Tibial nerve (tissue), 4 donors: ENCODE data around the gene MUSTN1. TPM values are rescaled to one million over a fixed set of nuclear protein-coding genes. Genes with fewer than 3 reads are reported as not detected.

Experiments used
- DNase-seq, 2 donors: peaks; one replicate each; pipeline ENCODE4 v3.0.0-alpha.2; 2019; ENCODE audit warnings: low spot score in 2 of 2
- H3K27ac ChIP-seq, 4 donors: fragments of 200-600 bp; sonication (generic) in 3 of 4; one replicate each; pipeline ENCODE4 v1.5.1; 2017 to 2019; ENCODE audit warnings: mild to moderate bottlenecking in 1 of 4
- H3K27me3 ChIP-seq, 2 donors: fragments of 200-600 bp; sonication (generic) in 1 of 2; one replicate each; pipeline versions ENCODE4 v1.5.1 to v1.6.0; 2017 to 2019
- H3K36me3 ChIP-seq, 3 donors: fragments of 200-600 bp; sonication (generic); one replicate each; pipeline ENCODE4 v1.5.1; 2018 to 2019
- H3K4me1 ChIP-seq, 4 donors: fragments of 200-600 bp; sonication (generic) in 3 of 4; one replicate each; pipeline ENCODE4 v1.5.1; 2017 to 2019
- H3K4me3 ChIP-seq, 4 donors: fragments of 200-600 bp; sonication (generic) in 3 of 4; one replicate each; pipeline ENCODE4 v1.5.1; 2017 to 2019; ENCODE audit warnings: mild to moderate bottlenecking in 1 of 4, moderate library complexity in 1 of 4
- H3K9me3 ChIP-seq, 4 donors: fragments of 200-600 bp; sonication (generic) in 3 of 4; one replicate each; pipeline ENCODE4 v1.5.1; 2017 to 2019
- CTCF ChIP-seq, 5 experiments: fragments of 200-600 bp in 3 of 5; fragments of 450-650 bp in 2 of 5; sonication (generic) in 3 of 5; IDR thresholded peaks; one replicate each; pipeline ENCODE4 v1.5.1; 2016 to 2019; ENCODE audit warnings: antibody characterized with exemption in 5 of 5, mild to moderate bottlenecking in 3 of 5, moderate library complexity in 2 of 5
- EP300 ChIP-seq, 2 donors: sonication (generic); formaldehyde crosslinking; IDR thresholded peaks; one replicate each; pipeline ENCODE4 v1.6.1; 2017; ENCODE audit warnings: antibody characterized with exemption in 2 of 2, mild to moderate bottlenecking in 1 of 2
- POLR2A ChIP-seq, 2 donors: fragments of 450-650 bp; IDR thresholded peaks; one replicate each; pipeline ENCODE4 v1.6.1; 2017; ENCODE audit warnings: antibody characterized with exemption in 2 of 2, mild to moderate bottlenecking in 2 of 2, moderate library complexity in 2 of 2
- WGBS, 2 donors: methylation state at CpG; one replicate each; pipeline ENCODE4 v1.1.5; 2018; 5-methylcytosine and 5-hydroxymethylcytosine counted together
- total RNA-seq, 4 donors: library from RNA; depleted of rRNA; stranded (reverse); fragments of >200 nt; gene quantifications; one replicate each; pipeline ENCODE4 v1.1.0, GENCODE V29; 2016

Gene MUSTN1
- total RNA-seq, 4 donors from 2014 or later: 38.5 to 77.9 (median 64.9) TPM

GRCh38 chr3:52865994-52866393, 31.2 kb upstream of the MUSTN1 start:
- Histone ChIP-seq H3K27me3 (no peaks in the 10 kb centered on the region), H3K27ac (no peak overlapping the region), H3K4me3 (no peak overlapping the region), H3K4me1 (no peaks in the 10 kb centered on the region), H3K36me3 (peaks cover 0 to 26% (median 0%) of the 10 kb centered on the region in 3 donors), H3K9me3 (peaks cover 0 to 10% (median 0%) of the 10 kb centered on the region in 4 donors)
- DNase-seq: no peak
- TF ChIP-seq POLR2A (IDR thresholded peaks at IDR 0.05) (no peak), EP300 (IDR thresholded peaks at IDR 0.05) (no peak)
- 92% methylated on average over 13 of the region's 13 CpGs for WGBS, 2 donors

- WGBS, 2 donors: 65 to 74% methylated on average over 6 to 8 of the region's 8 CpGs
- TF ChIP-seq POLR2A (IDR thresholded peaks at IDR 0.05) (no peak), EP300 (IDR thresholded peaks at IDR 0.05) (no peak), CTCF (IDR thresholded peaks at IDR 0.05) (no peak)
- Histone ChIP-seq H3K4me1 (no peaks in the 10 kb centered on the region), H3K4me3 (no peak overlapping the region), H3K36me3 (peaks cover 0 to 52% (median 0%) of the 10 kb centered on the region in 3 donors), H3K27ac (no peak overlapping the region), H3K27me3 (no peaks in the 10 kb centered on the region), H3K9me3 (peaks cover 0 to 10% (median 0%) of the 10 kb centered on the region in 4 donors)
- no peak for DNase-seq
Measured at GRCh38 chr3:52860424-52860768, 25.6 kb upstream of the MUSTN1 start.

GRCh38 chr3:52859686-52860423, 25.0 kb upstream of the MUSTN1 start:
- no peak for TF ChIP-seq POLR2A (IDR thresholded peaks at IDR 0.05)
- no peak for TF ChIP-seq EP300 (IDR thresholded peaks at IDR 0.05)
- no peak for TF ChIP-seq CTCF (IDR thresholded peaks at IDR 0.05)
- Histone ChIP-seq H3K36me3 (peaks cover 0 to 58% (median 0%) of the 10 kb centered on the region in 3 donors), H3K4me1 (no peaks in the 10 kb centered on the region), H3K27ac (no peak overlapping the region), H3K27me3 (no peaks in the 10 kb centered on the region), H3K4me3 (no peak overlapping the region), H3K9me3 (peaks cover 0 to 10% (median 0%) of the 10 kb centered on the region in 4 donors)
- DNase-seq: no peak
- 84 to 89% methylated on average over 8 of the region's 8 CpGs for WGBS, 2 donors

GRCh38 chr3:52857864-52858263, 23.0 kb upstream of the MUSTN1 start:
- Histone ChIP-seq H3K27me3 (no peaks in the 10 kb centered on the region), H3K9me3 (no peaks in the 10 kb centered on the region), H3K4me1 (no peaks in the 10 kb centered on the region), H3K27ac (no peak overlapping the region), H3K36me3 (peaks cover 0 to 66% (median 5%) of the 10 kb centered on the region in 3 donors), H3K4me3 (no peak overlapping the region)
- no peak for DNase-seq
- TF ChIP-seq EP300 (IDR thresholded peaks at IDR 0.05) (no peak), CTCF (IDR thresholded peaks at IDR 0.05) (no peak), POLR2A (IDR thresholded peaks at IDR 0.05) (no peak)
- 79 to 87% methylated on average over 5 of the region's 5 CpGs for WGBS, 2 donors

GRCh38 chr3:52857133-52857532, 22.3 kb upstream of the MUSTN1 start:
- Histone ChIP-seq H3K4me3 (no peak overlapping the region), H3K9me3 (no peaks in the 10 kb centered on the region), H3K27ac (no peak overlapping the region), H3K4me1 (no peaks in the 10 kb centered on the region), H3K27me3 (no peaks in the 10 kb centered on the region), H3K36me3 (peaks cover 0 to 67% (median 5%) of the 10 kb centered on the region in 3 donors)
- TF ChIP-seq POLR2A (IDR thresholded peaks at IDR 0.05) (no peak), CTCF (IDR thresholded peaks at IDR 0.05) (no peak), EP300 (IDR thresholded peaks at IDR 0.05) (no peak)
- 76 to 81% methylated on average over 3 of the region's 3 CpGs for WGBS, 2 donors
- DNase-seq: no peak
